ENCODE measurements around the gene SLC25A12. TPM values are rescaled to one million over a fixed set of nuclear protein-coding genes. Genes with fewer than 3 reads are reported as not detected.
"Not testable (repeated sequence)": the region's sequence is repeated elsewhere in the genome, so short reads cannot be mapped to it uniquely, and the experiment has no call there.

The SLC25A12 gene
- polyA plus RNA-seq, 3 donors = 23.7 to 31.6 (median 26.2) TPM

DNA sequence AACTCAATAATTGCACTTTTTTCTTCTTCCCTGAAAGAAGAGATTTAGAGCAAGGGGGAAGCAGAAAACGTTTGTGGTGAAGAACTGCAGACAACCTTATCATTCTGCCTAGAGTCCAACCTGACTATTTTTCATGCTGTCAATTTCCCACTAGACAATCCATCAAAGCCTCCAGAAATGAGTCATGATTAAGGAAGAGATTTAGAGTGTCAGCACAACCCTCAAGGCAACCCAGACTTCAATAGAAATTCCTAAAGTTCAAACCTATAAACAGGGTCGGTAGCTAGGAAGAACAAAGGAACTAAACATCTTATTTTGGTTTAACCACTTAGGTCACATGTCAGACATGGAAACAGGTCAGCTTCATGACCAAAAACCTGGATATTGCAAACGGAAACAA lies 86.9 kb downstream of the SLC25A12 start:
- DNase-seq (ENCODE audit: extremely low read depth in 1 of 11, low read depth in 9 of 11, low spot score in 4 of 11) = no peak

DNA sequence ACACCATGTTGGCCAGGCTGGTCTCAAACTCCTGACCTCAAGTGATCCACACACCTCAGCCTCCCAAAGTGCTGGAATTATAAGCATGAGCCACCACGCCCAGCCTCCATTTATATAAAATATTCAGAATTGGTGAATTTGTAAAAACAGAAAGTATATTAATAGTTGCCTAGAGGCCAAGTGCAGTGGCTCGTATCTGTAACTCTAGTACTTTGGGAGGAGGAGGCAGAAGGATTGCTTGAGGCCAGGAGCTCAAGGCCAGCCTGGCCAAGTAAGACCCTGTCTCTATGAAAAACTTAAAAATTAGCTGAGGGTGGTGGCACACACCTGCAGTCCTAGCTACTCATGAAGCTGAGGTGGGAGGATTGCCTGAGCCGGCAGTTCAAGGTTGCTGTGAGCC lies 89.6 kb downstream of the SLC25A12 start:
- DNase-seq (ENCODE audit: extremely low read depth in 1 of 11, low read depth in 9 of 11, low spot score in 4 of 11) = no peak

- no peak for DNase-seq (ENCODE audit: extremely low read depth in 1 of 11, low read depth in 9 of 11, low spot score in 4 of 11)
These were observed 90.3 kb downstream of the SLC25A12 start for GRCh38 chr2:171803757-171804156.

DNA sequence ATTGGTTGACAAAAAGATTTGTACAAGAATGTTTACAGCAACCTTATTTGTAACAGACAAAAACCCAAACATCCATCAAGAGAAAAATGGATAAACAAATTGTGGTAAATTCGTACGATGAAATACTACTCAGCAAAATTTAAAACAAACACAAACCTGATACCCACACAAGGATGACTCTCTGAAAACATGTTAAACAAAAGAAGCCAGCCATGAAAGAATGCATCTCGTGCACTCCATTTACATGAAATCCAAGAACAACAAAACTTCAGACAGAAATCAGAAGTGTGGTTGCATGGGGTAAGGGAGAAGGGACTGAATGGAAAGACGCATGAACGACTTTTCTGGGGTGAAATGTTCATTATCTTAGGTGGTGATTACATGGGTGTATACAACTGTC lies 93.4 kb downstream of the SLC25A12 start:
- no peak for DNase-seq (ENCODE audit: extremely low read depth in 1 of 11, low read depth in 9 of 11, low spot score in 4 of 11)

GRCh38 chr2:171798156-171798820 lies 95.8 kb downstream of the SLC25A12 start:
- DNase-seq (ENCODE audit: extremely low read depth in 1 of 11, low read depth in 9 of 11, low spot score in 4 of 11) = no peak

- DNase-seq (ENCODE audit: extremely low read depth in 1 of 11, low read depth in 9 of 11, low spot score in 4 of 11) = no peak
These were observed 99.1 kb downstream of the SLC25A12 start for GRCh38 chr2:171794918-171795317.

- no peak for DNase-seq (ENCODE audit: extremely low read depth in 1 of 11, low read depth in 9 of 11, low spot score in 4 of 11)
These were observed 100.1 kb downstream of the SLC25A12 start for GRCh38 chr2:171793691-171794678.

DNA sequence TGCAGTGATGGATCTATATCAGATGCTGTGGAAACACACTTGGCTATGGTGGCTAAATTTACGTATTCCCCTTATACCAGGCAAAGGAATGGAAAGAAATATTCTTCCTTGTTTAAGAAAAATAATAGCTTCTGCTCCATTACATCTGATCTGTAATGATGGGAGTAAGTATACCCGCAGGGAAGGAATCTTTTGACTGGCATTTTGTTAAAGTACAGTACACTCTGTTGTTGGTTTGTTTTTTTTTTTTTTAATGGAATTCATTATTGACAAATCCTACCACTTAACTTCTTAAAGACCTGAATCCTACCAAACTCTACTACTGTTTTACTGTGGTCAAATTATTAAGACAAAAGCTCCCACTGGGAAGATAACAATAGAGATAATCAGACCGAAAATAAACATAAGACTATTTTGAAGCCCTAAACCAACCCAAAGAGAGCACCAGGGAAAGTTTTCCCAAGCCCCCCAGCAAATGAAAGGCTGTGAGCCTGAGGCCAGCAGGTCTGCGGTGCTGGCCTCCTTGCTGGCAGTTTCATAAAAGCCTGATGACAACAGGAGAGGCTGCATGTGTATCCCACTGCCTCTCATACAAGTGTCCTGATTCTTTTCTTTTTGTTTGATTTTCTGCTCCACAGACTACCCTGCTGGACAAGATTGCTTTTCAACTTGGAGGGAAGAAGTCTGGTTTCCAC lies 101.0 kb downstream of the SLC25A12 start:
- DNase-seq (ENCODE audit: extremely low read depth in 1 of 11, low read depth in 9 of 11, low spot score in 4 of 11) = no peak

DNA sequence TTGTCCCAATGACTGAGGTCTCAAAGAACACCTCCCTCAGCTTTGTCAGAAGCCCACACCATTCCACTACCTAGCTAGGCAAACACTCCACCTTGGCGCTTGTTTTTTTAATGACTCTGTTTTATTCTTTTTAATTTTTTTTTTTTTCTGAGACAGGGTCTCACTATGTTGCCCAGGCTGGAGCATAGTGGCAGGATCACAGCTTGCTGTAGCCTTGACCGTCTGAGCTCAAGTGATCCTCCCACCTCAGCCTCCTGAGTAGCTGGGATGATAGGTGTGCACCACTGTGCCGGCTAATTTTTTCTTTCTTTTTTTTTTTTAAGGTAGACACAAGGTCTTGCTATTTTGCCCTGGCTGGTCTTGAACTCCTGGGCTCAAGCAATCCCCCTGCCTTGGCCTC lies 101.9 kb downstream of the SLC25A12 start:
- no peak for DNase-seq (ENCODE audit: extremely low read depth in 1 of 11, low read depth in 9 of 11, low spot score in 4 of 11)

- DNase-seq (ENCODE audit: extremely low read depth in 1 of 11, low read depth in 9 of 11, low spot score in 4 of 11) = no peak
These were observed 102.7 kb downstream of the SLC25A12 start for GRCh38 chr2:171791361-171791760.

DNA sequence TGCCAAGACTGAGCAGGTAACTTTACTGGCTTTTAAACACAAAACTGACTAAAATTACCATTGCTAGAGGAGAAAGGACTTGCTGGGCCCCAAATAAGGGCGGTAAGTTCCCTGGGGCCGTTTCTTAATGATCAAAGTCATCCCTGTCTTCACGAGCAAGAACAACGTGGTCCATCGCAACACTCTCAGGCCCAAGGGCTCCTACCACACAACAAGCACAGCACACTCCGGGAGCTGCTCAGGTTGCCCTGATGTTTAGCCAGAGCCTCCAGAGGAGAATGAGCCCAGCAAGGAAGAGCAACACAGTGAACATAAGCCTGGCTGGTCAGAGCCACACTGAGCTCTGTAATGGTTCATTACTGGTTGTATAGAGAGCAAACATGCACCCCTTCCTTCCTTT lies 104.1 kb downstream of the SLC25A12 start:
- no peak for DNase-seq (ENCODE audit: extremely low read depth in 1 of 11, low read depth in 9 of 11, low spot score in 4 of 11)

- DNase-seq (ENCODE audit: extremely low read depth in 1 of 11, low read depth in 9 of 11, low spot score in 4 of 11) = no peak
These were observed 105.6 kb downstream of the SLC25A12 start for GRCh38 chr2:171788316-171788993.

DNA sequence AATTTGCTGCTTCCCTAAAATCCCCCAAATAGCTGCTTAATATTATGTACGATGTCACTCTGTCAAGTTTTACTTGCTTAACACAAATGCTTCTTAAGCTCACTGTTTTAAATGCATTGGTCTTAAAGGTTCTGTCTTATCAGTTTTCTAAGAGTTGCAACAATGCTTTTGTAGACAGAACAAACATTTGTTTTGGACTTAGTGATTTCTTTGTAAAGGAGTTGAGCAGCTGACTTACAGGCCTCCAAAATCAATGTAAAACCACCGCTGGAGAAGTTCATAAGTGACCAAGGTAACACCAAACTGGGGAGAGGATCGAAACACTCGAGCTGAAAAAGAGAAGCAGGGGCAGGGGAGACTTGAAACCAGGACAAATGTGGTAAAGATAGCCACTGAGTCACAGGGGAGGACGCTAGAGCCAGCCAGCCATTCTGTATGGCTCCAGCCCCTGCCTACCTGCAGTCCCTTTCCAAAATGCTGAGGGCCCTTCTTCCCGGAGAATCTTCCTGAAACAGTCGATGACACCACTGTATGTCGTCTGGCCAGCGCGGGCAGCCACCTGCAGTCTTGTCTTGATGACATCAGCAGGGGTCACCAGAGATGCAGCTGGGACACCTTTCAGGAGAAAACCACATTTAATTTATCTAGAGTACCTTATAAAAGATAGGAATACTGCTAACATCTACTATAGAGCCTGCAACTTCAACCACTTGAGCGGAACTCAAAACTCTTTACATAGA lies 106.5 kb downstream of the SLC25A12 start:
- no peak for DNase-seq (ENCODE audit: extremely low read depth in 1 of 11, low read depth in 9 of 11, low spot score in 4 of 11)

DNA sequence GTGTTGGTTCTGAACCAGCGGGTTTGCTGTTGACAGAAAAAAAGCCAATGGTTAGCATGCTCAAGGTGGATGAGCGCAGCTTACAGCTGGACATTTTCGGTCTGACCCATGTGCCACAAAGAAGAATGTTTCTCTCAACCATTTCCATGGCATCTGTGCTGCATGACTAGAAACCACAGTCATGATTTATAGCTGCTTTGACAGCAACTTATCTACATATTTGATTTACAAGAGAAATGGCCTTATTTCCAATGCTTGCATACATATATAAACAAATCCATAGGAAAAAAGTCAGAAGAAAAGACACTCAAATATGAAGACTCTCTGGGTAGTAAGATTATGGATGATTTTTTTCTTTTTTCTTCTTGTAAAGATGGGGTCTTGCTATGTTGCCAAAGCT lies 108.6 kb downstream of the SLC25A12 start:
- no peak for DNase-seq (ENCODE audit: extremely low read depth in 1 of 11, low read depth in 9 of 11, low spot score in 4 of 11)

DNA sequence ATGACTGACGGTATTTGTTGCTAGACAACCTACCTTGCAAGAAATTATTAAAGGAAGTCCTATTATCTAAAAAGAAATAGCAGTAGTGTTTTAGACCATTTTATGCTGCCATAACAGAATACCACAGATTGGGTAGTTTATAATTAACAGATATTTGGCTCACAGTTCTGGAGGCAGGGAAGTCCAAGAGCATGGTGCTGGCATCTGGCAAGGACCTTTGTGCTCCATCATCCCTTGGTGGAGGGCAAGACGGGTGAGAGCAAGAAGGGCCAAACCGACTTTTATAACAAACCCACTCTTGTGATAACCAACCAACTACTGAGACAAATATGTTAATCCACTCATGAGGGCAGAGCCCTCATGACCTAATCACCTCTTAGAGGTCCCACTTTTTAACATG lies 115.5 kb downstream of the SLC25A12 start:
- no peak for DNase-seq (ENCODE audit: extremely low read depth in 1 of 11, low read depth in 9 of 11, low spot score in 4 of 11)

- DNase-seq (ENCODE audit: extremely low read depth in 1 of 11, low read depth in 9 of 11, low spot score in 4 of 11) = not testable (repeated sequence)
These were observed 119.5 kb downstream of the SLC25A12 start for GRCh38 chr2:171774581-171774980.

- no peak for DNase-seq (ENCODE audit: extremely low read depth in 1 of 11, low read depth in 9 of 11, low spot score in 4 of 11)
These were observed 121.7 kb downstream of the SLC25A12 start for GRCh38 chr2:171772373-171772772.

DNA sequence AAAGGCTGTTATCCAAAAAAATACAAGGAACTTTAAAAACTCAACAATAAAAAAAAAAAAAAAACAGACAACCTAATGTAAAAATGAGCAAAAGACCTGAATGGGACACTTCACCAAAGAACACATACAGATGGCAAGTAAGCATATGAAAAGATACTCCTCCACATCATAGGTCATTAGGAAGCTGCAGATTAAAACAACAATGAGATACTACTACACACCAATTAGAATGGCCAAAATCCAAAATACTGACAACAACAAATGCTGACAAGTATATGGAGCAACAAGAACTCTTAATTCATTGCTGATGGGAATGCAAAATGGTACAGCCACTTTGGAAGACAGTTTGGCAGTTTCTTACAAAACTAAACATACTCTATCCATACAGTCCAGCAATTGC lies 122.6 kb downstream of the SLC25A12 start:
- no peak for DNase-seq (ENCODE audit: extremely low read depth in 1 of 11, low read depth in 9 of 11, low spot score in 4 of 11)

DNA sequence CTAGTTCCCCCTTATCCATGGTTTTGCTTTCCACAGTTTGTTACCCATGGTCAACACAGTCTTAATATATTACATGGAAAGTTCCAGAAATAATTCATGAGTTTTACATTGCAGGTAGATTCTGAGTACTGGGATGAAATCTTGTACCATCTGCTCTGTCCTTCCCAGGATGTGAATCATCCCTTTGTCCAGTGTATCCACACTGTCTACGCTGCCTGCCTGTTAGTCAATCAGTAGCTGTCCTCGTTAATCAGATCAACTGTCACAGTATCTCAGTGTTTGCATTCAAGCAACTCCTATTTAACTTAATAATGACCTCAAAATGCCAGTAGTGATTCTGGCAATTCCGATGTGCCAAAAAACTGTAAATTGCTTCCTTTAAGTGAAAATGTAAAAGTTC lies 130.4 kb downstream of the SLC25A12 start:
- no peak for DNase-seq (ENCODE audit: extremely low read depth in 1 of 11, low read depth in 9 of 11, low spot score in 4 of 11)
